Vagina (tissue), 2 donors: ENCODE measurements around the gene LYRM1.

Source experiments
- POLR2A ChIP-seq, 2 donors: fragments of 450-650 bp; IDR thresholded peaks; one replicate each; pipeline ENCODE4 v1.6.1; 2017; ENCODE audit warnings: antibody characterized with exemption in 2 of 2, mild to moderate bottlenecking in 2 of 2, moderate library complexity in 2 of 2
- TF ChIP-seq, protein P1 (sequence below), 3 experiments: fragments of 450-650 bp in 2 of 3; fragments of 200-600 bp in 1 of 3; sonication (generic) in 1 of 3; IDR thresholded peaks; one replicate each; pipeline ENCODE4 v1.5.1; 2017 to 2019; ENCODE audit warnings: antibody characterized with exemption in 3 of 3, mild to moderate bottlenecking in 2 of 3, moderate library complexity in 2 of 3

DNA sequence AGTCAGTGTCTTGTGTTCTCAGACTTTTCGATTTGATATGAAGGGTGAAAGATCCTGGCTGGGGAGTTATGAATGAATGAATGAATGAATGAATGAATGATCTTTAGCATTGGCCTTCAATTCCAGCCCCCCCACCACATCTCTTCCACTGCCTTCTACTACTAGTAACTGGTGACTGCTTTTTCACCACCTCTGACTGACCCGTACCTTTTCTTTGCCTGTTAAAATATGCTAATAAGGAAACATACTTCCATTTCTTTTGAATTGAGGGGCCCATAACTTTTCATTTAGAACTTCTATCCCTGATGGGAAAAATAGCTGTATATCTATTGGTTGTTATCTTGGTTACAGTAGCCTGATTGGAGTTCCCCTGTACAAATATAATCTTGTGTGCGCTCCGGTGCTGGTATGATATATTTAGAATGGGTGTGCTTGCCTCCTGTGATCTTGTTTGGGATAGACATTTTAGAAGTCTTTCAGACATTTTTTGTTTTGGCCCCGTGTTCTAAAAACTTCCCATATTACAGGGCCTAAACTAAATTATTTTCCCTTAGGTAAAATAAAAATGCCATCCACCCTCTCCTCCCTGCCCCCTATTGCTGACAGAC is 3.4 kb downstream of the LYRM1 start:
- TF ChIP-seq POLR2A (IDR thresholded peaks at IDR 0.05), result no peak
- TF ChIP-seq, protein P1, sequence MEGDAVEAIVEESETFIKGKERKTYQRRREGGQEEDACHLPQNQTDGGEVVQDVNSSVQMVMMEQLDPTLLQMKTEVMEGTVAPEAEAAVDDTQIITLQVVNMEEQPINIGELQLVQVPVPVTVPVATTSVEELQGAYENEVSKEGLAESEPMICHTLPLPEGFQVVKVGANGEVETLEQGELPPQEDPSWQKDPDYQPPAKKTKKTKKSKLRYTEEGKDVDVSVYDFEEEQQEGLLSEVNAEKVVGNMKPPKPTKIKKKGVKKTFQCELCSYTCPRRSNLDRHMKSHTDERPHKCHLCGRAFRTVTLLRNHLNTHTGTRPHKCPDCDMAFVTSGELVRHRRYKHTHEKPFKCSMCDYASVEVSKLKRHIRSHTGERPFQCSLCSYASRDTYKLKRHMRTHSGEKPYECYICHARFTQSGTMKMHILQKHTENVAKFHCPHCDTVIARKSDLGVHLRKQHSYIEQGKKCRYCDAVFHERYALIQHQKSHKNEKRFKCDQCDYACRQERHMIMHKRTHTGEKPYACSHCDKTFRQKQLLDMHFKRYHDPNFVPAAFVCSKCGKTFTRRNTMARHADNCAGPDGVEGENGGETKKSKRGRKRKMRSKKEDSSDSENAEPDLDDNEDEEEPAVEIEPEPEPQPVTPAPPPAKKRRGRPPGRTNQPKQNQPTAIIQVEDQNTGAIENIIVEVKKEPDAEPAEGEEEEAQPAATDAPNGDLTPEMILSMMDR (IDR thresholded peaks at IDR 0.05), result no peak
